GM21528 (cell line): ENCODE data around the gene CDAN1.

Experiments
- ATAC-seq: cut with Tn5 transposase; IDR thresholded peaks from one replicate; pipeline ENCODE4 v1.9.1; 2021; ENCODE audit warnings: mild to moderate bottlenecking, moderate library complexity; ENCODE audit not compliant: unreplicated experiment, low FRiP score

CDAN1 gene

GRCh38 chr15:42735382-42736165 lies 1.4 kb downstream of the CDAN1 start:
- no peak for ATAC-seq

- no peak for ATAC-seq
Observed at GRCh38 chr15:42734076-42734672, 2.8 kb downstream of the CDAN1 start.

- no peak for ATAC-seq
Observed at GRCh38 chr15:42733027-42733426, 3.9 kb downstream of the CDAN1 start.

- no peak for ATAC-seq
Observed at GRCh38 chr15:42732095-42732827, 4.7 kb downstream of the CDAN1 start.

GRCh38 chr15:42731461-42731860 lies 5.5 kb downstream of the CDAN1 start:
- ATAC-seq, result no peak

GRCh38 chr15:42730536-42730935 lies 6.4 kb downstream of the CDAN1 start:
- ATAC-seq, result no peak

- ATAC-seq, result no peak
Observed at GRCh38 chr15:42730135-42730534, 6.8 kb downstream of the CDAN1 start.

- no peak for ATAC-seq
Observed at GRCh38 chr15:42729409-42729808, 7.5 kb downstream of the CDAN1 start.

GRCh38 chr15:42728972-42729371 lies 8.0 kb downstream of the CDAN1 start:
- ATAC-seq, result no peak

GRCh38 chr15:42728560-42728959 lies 8.4 kb downstream of the CDAN1 start:
- no peak for ATAC-seq

- no peak for ATAC-seq
Observed at GRCh38 chr15:42727750-42728381, 9.1 kb downstream of the CDAN1 start.

GRCh38 chr15:42726114-42726513 lies 10.8 kb downstream of the CDAN1 start:
- ATAC-seq, result no peak

GRCh38 chr15:42725331-42725903 lies 11.5 kb downstream of the CDAN1 start:
- no peak for ATAC-seq

GRCh38 chr15:42724276-42724675 lies 12.7 kb downstream of the CDAN1 start:
- no peak for ATAC-seq

- no peak for ATAC-seq
Observed at GRCh38 chr15:42723068-42723467, 13.9 kb downstream of the CDAN1 start.

- ATAC-seq, result no peak
Observed at GRCh38 chr15:42721916-42722315, 15.0 kb downstream of the CDAN1 start.

GRCh38 chr15:42721016-42721415 lies 15.9 kb downstream of the CDAN1 start:
- ATAC-seq, result no peak

GRCh38 chr15:42720071-42720470 lies 16.9 kb downstream of the CDAN1 start:
- ATAC-seq, result no peak

GRCh38 chr15:42719043-42719442 lies 17.9 kb downstream of the CDAN1 start:
- ATAC-seq, result no peak

- no peak for ATAC-seq
Observed at GRCh38 chr15:42716626-42717025, 20.3 kb downstream of the CDAN1 start.

- ATAC-seq, result no peak
Observed at GRCh38 chr15:42716125-42716524, 20.8 kb downstream of the CDAN1 start.
